ENCODE data around the gene CRTC2. TPM values are rescaled to one million over a fixed set of nuclear protein-coding genes. Genes with fewer than 3 reads are reported as not detected.

The CRTC2 gene, protein sequence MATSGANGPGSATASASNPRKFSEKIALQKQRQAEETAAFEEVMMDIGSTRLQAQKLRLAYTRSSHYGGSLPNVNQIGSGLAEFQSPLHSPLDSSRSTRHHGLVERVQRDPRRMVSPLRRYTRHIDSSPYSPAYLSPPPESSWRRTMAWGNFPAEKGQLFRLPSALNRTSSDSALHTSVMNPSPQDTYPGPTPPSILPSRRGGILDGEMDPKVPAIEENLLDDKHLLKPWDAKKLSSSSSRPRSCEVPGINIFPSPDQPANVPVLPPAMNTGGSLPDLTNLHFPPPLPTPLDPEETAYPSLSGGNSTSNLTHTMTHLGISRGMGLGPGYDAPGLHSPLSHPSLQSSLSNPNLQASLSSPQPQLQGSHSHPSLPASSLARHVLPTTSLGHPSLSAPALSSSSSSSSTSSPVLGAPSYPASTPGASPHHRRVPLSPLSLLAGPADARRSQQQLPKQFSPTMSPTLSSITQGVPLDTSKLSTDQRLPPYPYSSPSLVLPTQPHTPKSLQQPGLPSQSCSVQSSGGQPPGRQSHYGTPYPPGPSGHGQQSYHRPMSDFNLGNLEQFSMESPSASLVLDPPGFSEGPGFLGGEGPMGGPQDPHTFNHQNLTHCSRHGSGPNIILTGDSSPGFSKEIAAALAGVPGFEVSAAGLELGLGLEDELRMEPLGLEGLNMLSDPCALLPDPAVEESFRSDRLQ
- total RNA-seq (2021; ENCODE audit: unreplicated experiment) (33.8 TPM), Bru-seq, nascent RNA (percentile 71 among the genes with signal in this experiment), BruChase-seq, experiment 1, labeled RNA remaining after a 6-hour chase (percentile 85 among the genes with signal in this experiment), BruChase-seq, experiment 2, labeled RNA remaining after a 2-hour chase (percentile 86 among the genes with signal in this experiment)
- polyA plus RNA-seq (2012), result 36.1 TPM in 2 replicates
- long read RNA-seq, transcript CRTC2-203 (14 exons, 2,644 nt), result major isoform, 5 of 25 reads
- long read RNA-seq, partial matches to known transcripts, result 7 of 25 reads
- long read RNA-seq, other reads (novel, unspliced or antisense), result 13 of 25 reads

DNA sequence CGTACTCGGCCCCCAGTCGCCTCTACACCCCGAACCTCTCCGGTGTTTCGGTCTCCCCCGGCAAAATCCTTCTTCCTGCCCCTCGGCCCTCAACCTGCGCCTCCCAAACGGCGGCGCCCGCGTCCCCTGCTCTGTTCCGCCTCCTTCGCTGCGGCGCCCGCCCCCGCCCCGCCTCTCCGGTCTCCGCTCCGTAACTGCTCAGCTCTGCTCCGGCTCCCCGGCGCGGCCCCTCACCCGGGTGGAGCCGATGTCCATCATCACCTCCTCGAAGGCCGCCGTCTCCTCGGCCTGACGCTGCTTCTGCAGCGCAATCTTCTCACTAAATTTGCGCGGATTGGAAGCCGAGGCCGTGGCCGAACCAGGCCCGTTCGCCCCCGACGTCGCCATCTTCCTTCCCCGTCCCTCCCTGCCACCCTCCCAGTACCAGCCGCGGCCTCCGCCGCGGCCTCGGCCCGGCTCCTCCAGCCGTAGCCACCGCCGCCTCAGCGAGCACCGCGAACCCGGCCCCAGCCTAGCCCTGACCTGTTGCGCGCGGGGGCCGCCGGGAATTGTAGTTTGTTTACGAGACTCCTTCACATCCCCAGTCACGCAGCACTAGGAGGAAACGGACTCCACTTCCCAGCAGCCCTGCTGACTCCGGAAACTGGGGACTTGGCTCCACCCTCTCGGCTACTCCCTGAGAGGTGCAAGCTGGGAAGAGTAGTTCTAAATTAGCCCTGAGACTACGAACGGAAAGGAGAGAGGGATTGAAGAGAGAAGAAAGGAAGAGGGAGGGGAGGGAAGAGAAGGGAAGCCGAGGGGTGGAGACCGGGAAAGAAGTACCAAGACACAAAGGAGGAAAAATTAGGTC, at the start of gene CRTC2:
Gene CRTC2 (minus strand): TSS at position 502 of the 850 bp plus-strand sequence. CDS start 115 bp downstream, at position 387.
- ATAC-seq (peak; percentile 82), DNase-seq (ENCODE audit: low read depth, low spot score) (peak; percentile 95)
- H3K27me3 ChIP-seq (ENCODE audit: insufficient read depth, low read length), result no peaks in the 10 kb centered on the region
- H2AFZ ChIP-seq (ENCODE audit: low read depth, low read length, poor library complexity, severe bottlenecking), result no peak within 1 kb of the TSS
- no peaks in the 10 kb centered on the region for H3K9me2 ChIP-seq (ENCODE audit: insufficient read depth)
- peaks cover 72% of the 10 kb centered on the region for H3K79me2 ChIP-seq (ENCODE audit: insufficient read depth, low read length)
- peaks cover 12 to 33% of the 10 kb centered on the region in 2 experiments; a peak in 3 of 4 replicates for H3K4me1 ChIP-seq (ENCODE audit: control insufficient read depth in 1 of 2, insufficient read depth in 2 of 2, low read length in 2 of 2)
- TF ChIP-seq ZFX (IDR thresholded peaks at IDR 0.05) (peak; percentile 94), TCF7L2 (IDR thresholded peaks at IDR 0.05; ENCODE audit: borderline replicate concordance, extremely low read depth, insufficient read depth, insufficient read length) (no peak), SIN3A (IDR thresholded peaks at IDR 0.05; ENCODE audit: low read depth) (no peak), EZH2phosphoT487 (IDR thresholded peaks at IDR 0.05; ENCODE audit: borderline replicate concordance) (no peak), ZNF274 (IDR thresholded peaks at IDR 0.05; ENCODE audit: low read depth, low read length) (no peak), ELF1 (IDR thresholded peaks at IDR 0.05; ENCODE audit: borderline replicate concordance, low read depth) (no peak), JUND (IDR thresholded peaks at IDR 0.05) (no peak), YY1 (IDR thresholded peaks at IDR 0.05; ENCODE audit: extremely low read depth, insufficient replicate concordance, low read depth, low read length) (no peak), CEBPB (IDR thresholded peaks at IDR 0.05; ENCODE audit: low read depth) (no peak), POLR2AphosphoS5 (IDR thresholded peaks at IDR 0.05; ENCODE audit: low read depth, low read length) (peak; percentile 12; the same call in 1 of the 2 replicates), EGR1 (IDR thresholded peaks at IDR 0.05; ENCODE audit: low read depth) (no peak), CBX3 (IDR thresholded peaks at IDR 0.05; ENCODE audit: low read depth) (no peak)
- TF ChIP-seq, protein P1, sequence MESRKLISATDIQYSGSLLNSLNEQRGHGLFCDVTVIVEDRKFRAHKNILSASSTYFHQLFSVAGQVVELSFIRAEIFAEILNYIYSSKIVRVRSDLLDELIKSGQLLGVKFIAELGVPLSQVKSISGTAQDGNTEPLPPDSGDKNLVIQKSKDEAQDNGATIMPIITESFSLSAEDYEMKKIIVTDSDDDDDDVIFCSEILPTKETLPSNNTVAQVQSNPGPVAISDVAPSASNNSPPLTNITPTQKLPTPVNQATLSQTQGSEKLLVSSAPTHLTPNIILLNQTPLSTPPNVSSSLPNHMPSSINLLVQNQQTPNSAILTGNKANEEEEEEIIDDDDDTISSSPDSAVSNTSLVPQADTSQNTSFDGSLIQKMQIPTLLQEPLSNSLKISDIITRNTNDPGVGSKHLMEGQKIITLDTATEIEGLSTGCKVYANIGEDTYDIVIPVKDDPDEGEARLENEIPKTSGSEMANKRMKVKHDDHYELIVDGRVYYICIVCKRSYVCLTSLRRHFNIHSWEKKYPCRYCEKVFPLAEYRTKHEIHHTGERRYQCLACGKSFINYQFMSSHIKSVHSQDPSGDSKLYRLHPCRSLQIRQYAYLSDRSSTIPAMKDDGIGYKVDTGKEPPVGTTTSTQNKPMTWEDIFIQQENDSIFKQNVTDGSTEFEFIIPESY (IDR thresholded peaks at IDR 0.05; ENCODE audit: extremely low read depth, insufficient replicate concordance, low read length), result peak; percentile 67
- TF ChIP-seq, protein P2, sequence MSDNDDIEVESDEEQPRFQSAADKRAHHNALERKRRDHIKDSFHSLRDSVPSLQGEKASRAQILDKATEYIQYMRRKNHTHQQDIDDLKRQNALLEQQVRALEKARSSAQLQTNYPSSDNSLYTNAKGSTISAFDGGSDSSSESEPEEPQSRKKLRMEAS (IDR thresholded peaks at IDR 0.05), result no peak
- RAD21 ChIA-PET (ENCODE audit: low non-redundant PET in 1 of 2, low total read pairs in 2 of 2, uncharacterized antibody in 2 of 2, unreplicated experiment in 2 of 2), result interaction anchor here in 1 of 2 experiments (0.6 kb wide), 1 partner anchor 9 kb away, joined by 3 read pairs; the partner anchor contains the start of gene CREB3L4
- no peaks in the 10 kb centered on the region for H4K20me1 ChIP-seq (ENCODE audit: insufficient read depth)
- POLR2A ChIA-PET, result interaction anchor here (1.0 to 2.7 kb wide), 3 partner anchors 9 to 32 kb away, joined by 3 to 7 read pairs (median 5); partner anchors contain the start of genes CREB3L4, JTB and RPS27
- peak within 1 kb of the TSS; percentile 81 for H3K9ac ChIP-seq (ENCODE audit: low read length)
- H3K4me2 ChIP-seq (ENCODE audit: low read length), result peak within 1 kb of the TSS; percentile 87
- H3K27ac ChIP-seq (ENCODE audit: low read depth, low read length), result peak within 1 kb of the TSS; percentile 94
- no TSS peak for BruUV-seq (replicated peaks)
- peaks cover 7 to 15% of the 10 kb centered on the region in 2 experiments; a peak in 2 of 4 replicates for H3K36me3 ChIP-seq (ENCODE audit: control insufficient read depth in 1 of 2, insufficient read depth in 2 of 2, low read length in 2 of 2)
- intact Hi-C loops (cut with micrococcal nuclease), result no loop called here
- CTCF ChIA-PET, result interaction anchor here (1.3 to 1.5 kb wide), 2 partner anchors 9 to 12 kb away, joined by 4 to 7 read pairs; partner anchors contain the start of genes CREB3L4 and DENND4B
- no peaks in the 10 kb centered on the region for H3K9me3 ChIP-seq (ENCODE audit: control insufficient read depth in 1 of 2, insufficient read depth in 1 of 2, low read depth in 1 of 2, low read length in 2 of 2)
- peak within 1 kb of the TSS; percentile 64 to 88 for H3K4me3 ChIP-seq (replicated peaks in 1 of 2; ENCODE audit: low read depth in 1 of 2, low read length in 2 of 2)
